RWPE2 (cell line): ENCODE measurements around the gene DAAM2.

Source experiments
- ATAC-seq: fragments of 200-7000 bp; cut with Tn5 transposase; 3 replicates; pipeline ENCODE4 v1.9.1; 2021; ENCODE audit warnings: low read depth
- DNase-seq: peaks from one replicate; pipeline ENCODE4 v3.0.0-alpha.2; 2020; ENCODE audit warnings: low spot score
- H3K27ac ChIP-seq: fragments of 450-650 bp; 2 replicates; pipeline ENCODE4 v1.5.1; 2017; ENCODE audit warnings: mild to moderate bottlenecking; ENCODE audit not compliant: poor library complexity, severe bottlenecking
- H3K27me3 ChIP-seq: fragments of 250-450 bp; sonication (Bioruptor Pico); 2 replicates; pipeline ENCODE4 v1.5.1; 2021; ENCODE audit warnings: mild to moderate bottlenecking, moderate library complexity; ENCODE audit not compliant: insufficient read depth, poor library complexity, severe bottlenecking
- H3K36me3 ChIP-seq: fragments of 250-450 bp; sonication (Bioruptor Pico); 2 replicates; pipeline ENCODE4 v1.5.1; 2020; ENCODE audit warnings: low read depth, mild to moderate bottlenecking, moderate library complexity
- H3K4me1 ChIP-seq: fragments of 250-450 bp; sonication (Bioruptor Pico); 2 replicates; pipeline ENCODE4 v1.5.1; 2021; ENCODE audit warnings: mild to moderate bottlenecking, moderate library complexity; ENCODE audit not compliant: insufficient read depth, poor library complexity, severe bottlenecking
- H3K4me3 ChIP-seq: fragments of 250-450 bp; sonication (Bioruptor Pico); 2 replicates; pipeline ENCODE4 v1.5.1; 2021; ENCODE audit warnings: mild to moderate bottlenecking, moderate library complexity; ENCODE audit not compliant: severe bottlenecking
- H3K9me3 ChIP-seq: fragments of 250-450 bp; sonication (Bioruptor Pico); 2 replicates; pipeline ENCODE4 v1.5.1; 2021; ENCODE audit warnings: mild to moderate bottlenecking, moderate library complexity; ENCODE audit not compliant: severe bottlenecking
- TF ChIP-seq, protein P1 (sequence below): fragments of 450-650 bp; IDR thresholded peaks from one replicate; pipeline ENCODE4 v1.5.1; 2017; ENCODE audit warnings: mild to moderate bottlenecking, moderate library complexity; ENCODE audit not compliant: poor library complexity, severe bottlenecking

The DAAM2 gene

DNA sequence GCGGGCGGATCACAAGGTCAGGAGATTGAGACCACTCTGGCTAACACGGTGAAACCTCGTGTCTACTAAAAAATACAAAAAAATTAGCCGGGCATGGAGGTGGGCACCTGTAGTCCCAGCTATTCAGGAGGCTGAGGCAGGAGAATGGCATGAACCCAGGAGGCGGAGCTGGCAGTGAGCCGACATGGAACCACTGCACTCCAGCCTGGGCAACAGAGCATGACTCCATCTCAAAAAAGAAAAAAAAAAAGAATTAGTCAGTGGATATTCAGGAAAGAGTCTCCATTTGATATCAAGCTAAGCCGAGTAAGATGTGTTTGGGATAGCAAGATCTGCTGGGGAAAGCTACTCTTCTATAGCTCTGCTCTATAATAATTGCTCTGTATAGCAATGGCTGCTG lies 101.1 kb downstream of the DAAM2 start:
- ATAC-seq: no peak
- TF ChIP-seq, protein P1, sequence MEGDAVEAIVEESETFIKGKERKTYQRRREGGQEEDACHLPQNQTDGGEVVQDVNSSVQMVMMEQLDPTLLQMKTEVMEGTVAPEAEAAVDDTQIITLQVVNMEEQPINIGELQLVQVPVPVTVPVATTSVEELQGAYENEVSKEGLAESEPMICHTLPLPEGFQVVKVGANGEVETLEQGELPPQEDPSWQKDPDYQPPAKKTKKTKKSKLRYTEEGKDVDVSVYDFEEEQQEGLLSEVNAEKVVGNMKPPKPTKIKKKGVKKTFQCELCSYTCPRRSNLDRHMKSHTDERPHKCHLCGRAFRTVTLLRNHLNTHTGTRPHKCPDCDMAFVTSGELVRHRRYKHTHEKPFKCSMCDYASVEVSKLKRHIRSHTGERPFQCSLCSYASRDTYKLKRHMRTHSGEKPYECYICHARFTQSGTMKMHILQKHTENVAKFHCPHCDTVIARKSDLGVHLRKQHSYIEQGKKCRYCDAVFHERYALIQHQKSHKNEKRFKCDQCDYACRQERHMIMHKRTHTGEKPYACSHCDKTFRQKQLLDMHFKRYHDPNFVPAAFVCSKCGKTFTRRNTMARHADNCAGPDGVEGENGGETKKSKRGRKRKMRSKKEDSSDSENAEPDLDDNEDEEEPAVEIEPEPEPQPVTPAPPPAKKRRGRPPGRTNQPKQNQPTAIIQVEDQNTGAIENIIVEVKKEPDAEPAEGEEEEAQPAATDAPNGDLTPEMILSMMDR: no peak
- Histone ChIP-seq H3K27me3 (no peaks in the 10 kb centered on the region), H3K36me3 (no peaks in the 10 kb centered on the region), H3K4me3 (no peak overlapping the region), H3K27ac (no peak overlapping the region), H3K9me3 (no peaks in the 10 kb centered on the region), H3K4me1 (no peaks in the 10 kb centered on the region)
- no peak for DNase-seq

DNA sequence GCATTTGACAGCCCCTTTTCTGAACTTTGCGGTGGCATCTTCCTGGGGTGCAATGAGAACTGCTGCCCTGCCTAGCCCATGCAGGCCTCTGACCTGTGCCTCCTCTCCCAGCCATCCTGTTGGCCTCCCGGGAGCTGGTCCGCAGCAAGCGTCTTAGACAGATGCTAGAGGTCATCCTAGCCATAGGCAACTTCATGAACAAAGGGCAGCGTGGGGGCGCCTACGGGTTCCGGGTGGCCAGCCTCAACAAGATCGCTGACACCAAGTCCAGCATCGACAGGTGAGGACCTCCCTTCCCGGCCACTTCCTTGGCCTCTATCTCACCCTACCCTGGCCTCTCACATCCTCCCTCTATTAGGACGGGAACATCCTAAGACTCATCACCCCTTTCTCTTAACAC lies 104.5 kb downstream of the DAAM2 start:
- DNase-seq (no peak), ATAC-seq (no peak)
- TF ChIP-seq, protein P1: no peak
- Histone ChIP-seq H3K27me3 (no peaks in the 10 kb centered on the region), H3K9me3 (no peaks in the 10 kb centered on the region), H3K4me1 (no peaks in the 10 kb centered on the region), H3K36me3 (no peaks in the 10 kb centered on the region), H3K27ac (no peak overlapping the region), H3K4me3 (no peak overlapping the region)

GRCh38 chr6:39897698-39898097 lies 105.5 kb downstream of the DAAM2 start:
- TF ChIP-seq, protein P1: no peak
- Histone ChIP-seq H3K36me3 (no peaks in the 10 kb centered on the region), H3K27me3 (no peaks in the 10 kb centered on the region), H3K4me1 (no peaks in the 10 kb centered on the region), H3K9me3 (no peaks in the 10 kb centered on the region), H3K27ac (no peak overlapping the region), H3K4me3 (no peak overlapping the region)
- ATAC-seq: no peak
- no peak for DNase-seq

DNA sequence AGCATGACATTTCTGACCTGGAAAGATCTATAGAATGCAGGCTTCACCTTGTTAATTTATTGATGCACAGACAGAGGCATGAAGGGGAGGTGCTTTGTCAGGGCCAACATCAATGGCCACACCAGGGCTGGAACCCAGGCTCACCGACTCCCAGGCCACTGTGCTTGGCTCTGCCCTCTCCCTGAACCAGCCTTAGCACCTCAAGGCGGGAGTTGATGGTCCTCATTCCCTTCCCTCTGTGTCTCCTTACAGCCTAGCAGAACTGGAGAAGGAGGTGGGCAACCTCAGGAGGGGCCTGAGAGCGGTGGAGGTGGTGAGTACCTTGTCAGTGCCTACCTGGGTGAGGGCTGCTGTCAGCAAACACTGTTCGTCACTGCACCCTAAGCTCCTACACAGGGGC lies 106.4 kb downstream of the DAAM2 start:
- H3K4me3 ChIP-seq: no peak overlapping the region
- DNase-seq: no peak
- TF ChIP-seq, protein P1: no peak
- no peaks in the 10 kb centered on the region for H3K9me3 ChIP-seq
- no peak overlapping the region for H3K27ac ChIP-seq
- no peaks in the 10 kb centered on the region for H3K36me3 ChIP-seq
- no peaks in the 10 kb centered on the region for H3K4me1 ChIP-seq
- H3K27me3 ChIP-seq: no peaks in the 10 kb centered on the region
- no peak for ATAC-seq

- TF ChIP-seq, protein P1: no peak
- no peak for ATAC-seq
- H3K27ac ChIP-seq: no peak overlapping the region
Measured at GRCh38 chr6:39899554-39900295, 107.5 kb downstream of the DAAM2 start.

More at GRCh38 chr6:39899554-39900295, 107.5 kb downstream of the DAAM2 start:
- H3K4me1 ChIP-seq: no peaks in the 10 kb centered on the region
- no peaks in the 10 kb centered on the region for H3K36me3 ChIP-seq
- DNase-seq: no peak
- H3K27me3 ChIP-seq: no peaks in the 10 kb centered on the region
- H3K9me3 ChIP-seq: no peaks in the 10 kb centered on the region
- H3K4me3 ChIP-seq: no peak overlapping the region
